Measurements from ENCODE around the gene PKM.

PKM gene

GRCh38 chr15:72231066-72231832, at the start of gene PKM:
Gene PKM, minus strand, starts transcription at chr15:72231190. Its CDS starts 12,093 bp downstream, at chr15:72219097.
- no peak for TF ChIP-seq CTCF (IDR thresholded peaks at IDR 0.05)

- TF ChIP-seq CTCF (IDR thresholded peaks at IDR 0.05): no peak
Measured at GRCh38 chr15:72280751-72281150, 49.8 kb upstream of the PKM start.

GRCh38 chr15:72278737-72279136, 47.7 kb upstream of the PKM start:
- no peak for TF ChIP-seq CTCF (IDR thresholded peaks at IDR 0.05)

GRCh38 chr15:72276326-72276700, 45.3 kb upstream of the PKM start:
- TF ChIP-seq CTCF (IDR thresholded peaks at IDR 0.05): no peak

GRCh38 chr15:72272997-72273352, 42.0 kb upstream of the PKM start:
- TF ChIP-seq CTCF (IDR thresholded peaks at IDR 0.05): no peak

GRCh38 chr15:72272213-72272996, 41.4 kb upstream of the PKM start, which contains the start of gene PARP6:
Gene PARP6, minus strand, starts transcription at chr15:72272554. Its CDS starts 5,077 bp downstream, at chr15:72267477.
- TF ChIP-seq CTCF (IDR thresholded peaks at IDR 0.05): no peak

- TF ChIP-seq CTCF (IDR thresholded peaks at IDR 0.05): no peak
Measured at GRCh38 chr15:72271895-72272212, 40.9 kb upstream of the PKM start.
